Ishikawa (cell line): ENCODE data around the gene B3GALT5.

Source experiments
- CEBPB ChIP-seq: IDR thresholded peaks from 2 replicates; pipeline ENCODE4 v1.6.1; 2012
- CREB1 ChIP-seq: IDR thresholded peaks from 2 replicates; pipeline ENCODE4 v1.6.1; 2012; ENCODE audit warnings: low read depth
- EGR1 ChIP-seq: IDR thresholded peaks from 2 replicates; pipeline ENCODE4 v1.6.1; 2012
- EP300 ChIP-seq: IDR thresholded peaks from 2 replicates; pipeline ENCODE4 v1.6.1; 2012; ENCODE audit warnings: borderline replicate concordance
- FOXM1 ChIP-seq: IDR thresholded peaks from 2 replicates; pipeline ENCODE4 v1.6.1; 2012; ENCODE audit warnings: low read depth, borderline replicate concordance
- NFIC ChIP-seq: IDR thresholded peaks from 2 replicates; pipeline ENCODE4 v1.6.1; 2012
- RAD21 ChIP-seq: IDR thresholded peaks from 2 replicates; pipeline ENCODE4 v1.6.1; 2012; ENCODE audit warnings: low read depth
- TAF1 ChIP-seq: IDR thresholded peaks from 2 replicates; pipeline ENCODE4 v1.6.1; 2012; ENCODE audit warnings: low read depth, mild to moderate bottlenecking
- TCF12 ChIP-seq: IDR thresholded peaks from 2 replicates; pipeline ENCODE4 v1.6.1; 2012; ENCODE audit warnings: low read depth
- TEAD4 ChIP-seq: IDR thresholded peaks from 2 replicates; pipeline ENCODE4 v1.6.1; 2012
- YY1 ChIP-seq: IDR thresholded peaks from 2 replicates; pipeline ENCODE4 v1.6.1; 2012; ENCODE audit warnings: low read depth
- ZBTB7A ChIP-seq: IDR thresholded peaks from 2 replicates; pipeline ENCODE4 v1.6.1; 2012; ENCODE audit warnings: low read depth
- TF ChIP-seq, protein P1 (sequence below): IDR thresholded peaks from 2 replicates; pipeline ENCODE4 v1.6.1; 2012; ENCODE audit warnings: low read depth, mild to moderate bottlenecking
- TF ChIP-seq, protein P2 (sequence below): IDR thresholded peaks from 2 replicates; pipeline ENCODE4 v1.6.1; 2012
- TF ChIP-seq, protein P3 (sequence below): IDR thresholded peaks from 2 replicates; pipeline ENCODE4 v1.6.1; 2012

Gene B3GALT5

DNA sequence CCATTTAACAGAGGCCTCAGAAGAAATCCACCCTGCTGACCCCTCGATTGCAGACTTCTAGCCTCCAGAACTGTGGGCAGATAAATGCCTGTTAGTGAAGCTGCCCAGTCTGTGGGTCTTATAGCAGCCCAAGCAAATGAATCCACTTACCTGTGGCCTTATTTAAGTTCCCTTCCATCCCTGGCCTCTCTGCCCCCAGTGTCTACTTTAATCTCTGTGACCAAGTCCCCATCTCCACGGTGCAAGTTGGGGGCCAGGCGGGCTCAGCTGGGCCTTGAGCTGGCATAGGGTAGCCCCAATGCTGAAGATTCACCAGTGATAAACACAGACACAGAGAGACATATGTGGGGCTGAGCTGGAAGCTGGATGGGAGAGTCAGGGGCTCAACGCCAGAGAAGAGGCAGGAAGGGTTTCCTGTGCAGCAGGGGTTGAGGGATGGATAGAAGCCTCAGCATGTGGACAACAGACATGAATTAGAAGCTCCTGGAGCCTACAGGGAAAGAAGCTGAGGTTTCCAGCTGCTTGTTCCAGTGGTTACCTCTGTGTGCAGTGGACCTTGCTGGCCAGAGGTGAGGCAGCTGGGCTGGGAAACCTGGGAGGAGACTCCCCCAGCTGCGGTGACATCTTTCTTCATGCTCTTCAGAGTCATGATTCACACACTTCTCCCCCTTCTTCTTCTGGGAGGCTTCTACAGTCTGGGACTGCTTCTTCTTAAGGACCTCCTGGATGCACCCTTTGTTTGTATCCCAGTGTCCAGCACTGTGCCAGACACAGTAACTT is 13.4 kb upstream of the B3GALT5 start:
- TF ChIP-seq, protein P1, sequence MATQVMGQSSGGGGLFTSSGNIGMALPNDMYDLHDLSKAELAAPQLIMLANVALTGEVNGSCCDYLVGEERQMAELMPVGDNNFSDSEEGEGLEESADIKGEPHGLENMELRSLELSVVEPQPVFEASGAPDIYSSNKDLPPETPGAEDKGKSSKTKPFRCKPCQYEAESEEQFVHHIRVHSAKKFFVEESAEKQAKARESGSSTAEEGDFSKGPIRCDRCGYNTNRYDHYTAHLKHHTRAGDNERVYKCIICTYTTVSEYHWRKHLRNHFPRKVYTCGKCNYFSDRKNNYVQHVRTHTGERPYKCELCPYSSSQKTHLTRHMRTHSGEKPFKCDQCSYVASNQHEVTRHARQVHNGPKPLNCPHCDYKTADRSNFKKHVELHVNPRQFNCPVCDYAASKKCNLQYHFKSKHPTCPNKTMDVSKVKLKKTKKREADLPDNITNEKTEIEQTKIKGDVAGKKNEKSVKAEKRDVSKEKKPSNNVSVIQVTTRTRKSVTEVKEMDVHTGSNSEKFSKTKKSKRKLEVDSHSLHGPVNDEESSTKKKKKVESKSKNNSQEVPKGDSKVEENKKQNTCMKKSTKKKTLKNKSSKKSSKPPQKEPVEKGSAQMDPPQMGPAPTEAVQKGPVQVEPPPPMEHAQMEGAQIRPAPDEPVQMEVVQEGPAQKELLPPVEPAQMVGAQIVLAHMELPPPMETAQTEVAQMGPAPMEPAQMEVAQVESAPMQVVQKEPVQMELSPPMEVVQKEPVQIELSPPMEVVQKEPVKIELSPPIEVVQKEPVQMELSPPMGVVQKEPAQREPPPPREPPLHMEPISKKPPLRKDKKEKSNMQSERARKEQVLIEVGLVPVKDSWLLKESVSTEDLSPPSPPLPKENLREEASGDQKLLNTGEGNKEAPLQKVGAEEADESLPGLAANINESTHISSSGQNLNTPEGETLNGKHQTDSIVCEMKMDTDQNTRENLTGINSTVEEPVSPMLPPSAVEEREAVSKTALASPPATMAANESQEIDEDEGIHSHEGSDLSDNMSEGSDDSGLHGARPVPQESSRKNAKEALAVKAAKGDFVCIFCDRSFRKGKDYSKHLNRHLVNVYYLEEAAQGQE: no peak
- no peak for TF ChIP-seq TEAD4
- TF ChIP-seq, protein P2, sequence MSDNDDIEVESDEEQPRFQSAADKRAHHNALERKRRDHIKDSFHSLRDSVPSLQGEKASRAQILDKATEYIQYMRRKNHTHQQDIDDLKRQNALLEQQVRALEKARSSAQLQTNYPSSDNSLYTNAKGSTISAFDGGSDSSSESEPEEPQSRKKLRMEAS: no peak
- TF ChIP-seq CEBPB: no peak
- no peak for TF ChIP-seq EP300
- no peak for TF ChIP-seq TCF12
- TF ChIP-seq EGR1: no peak
- no peak for TF ChIP-seq CREB1
- TF ChIP-seq ZBTB7A: no peak
- no peak for TF ChIP-seq FOXM1
- no peak for TF ChIP-seq RAD21
- no peak for TF ChIP-seq YY1
- TF ChIP-seq NFIC: no peak
- TF ChIP-seq, protein P3, sequence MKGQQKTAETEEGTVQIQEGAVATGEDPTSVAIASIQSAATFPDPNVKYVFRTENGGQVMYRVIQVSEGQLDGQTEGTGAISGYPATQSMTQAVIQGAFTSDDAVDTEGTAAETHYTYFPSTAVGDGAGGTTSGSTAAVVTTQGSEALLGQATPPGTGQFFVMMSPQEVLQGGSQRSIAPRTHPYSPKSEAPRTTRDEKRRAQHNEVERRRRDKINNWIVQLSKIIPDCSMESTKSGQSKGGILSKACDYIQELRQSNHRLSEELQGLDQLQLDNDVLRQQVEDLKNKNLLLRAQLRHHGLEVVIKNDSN: no peak
- TF ChIP-seq TAF1: no peak

DNA sequence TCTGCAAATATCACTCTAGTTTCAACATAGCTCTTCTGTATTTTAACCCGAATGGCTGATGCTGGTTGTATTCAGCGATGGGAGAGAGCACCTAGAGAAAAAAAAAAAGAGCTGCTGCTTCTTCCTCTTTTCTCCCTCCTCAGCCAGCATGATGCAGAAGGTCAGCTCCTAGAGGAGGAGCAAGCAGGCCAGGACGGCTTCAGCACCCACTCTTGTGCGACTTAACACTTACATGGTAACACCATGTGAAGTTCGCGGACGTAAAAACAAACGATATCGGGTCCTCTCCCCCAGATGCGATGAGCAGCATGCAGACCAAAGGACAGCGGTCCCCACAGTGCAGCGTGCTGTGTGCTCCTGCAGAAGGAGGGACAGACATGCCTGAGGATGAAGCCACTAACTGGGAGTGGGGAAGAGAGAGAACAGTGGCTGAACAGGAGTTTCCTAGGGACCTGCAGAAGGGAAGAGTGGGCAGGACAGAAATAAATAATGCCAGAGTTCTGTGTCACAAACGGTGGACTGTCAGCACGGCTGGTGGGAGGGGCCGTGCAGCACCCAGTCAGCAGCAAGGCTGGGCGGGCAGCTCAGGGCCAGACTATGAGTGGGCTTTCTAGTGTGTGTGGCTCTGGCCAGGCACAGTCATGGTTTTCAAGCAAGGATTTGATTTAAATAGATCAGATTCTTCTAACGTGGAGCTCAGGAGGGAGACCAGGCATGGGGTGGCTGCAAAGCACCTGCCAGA is 11.4 kb upstream of the B3GALT5 start:
- TF ChIP-seq, protein P3: no peak
- TF ChIP-seq EGR1: no peak
- no peak for TF ChIP-seq CEBPB
- no peak for TF ChIP-seq CREB1
- no peak for TF ChIP-seq RAD21
- no peak for TF ChIP-seq FOXM1
- no peak for TF ChIP-seq YY1
- no peak for TF ChIP-seq ZBTB7A
- TF ChIP-seq TCF12: no peak

DNA sequence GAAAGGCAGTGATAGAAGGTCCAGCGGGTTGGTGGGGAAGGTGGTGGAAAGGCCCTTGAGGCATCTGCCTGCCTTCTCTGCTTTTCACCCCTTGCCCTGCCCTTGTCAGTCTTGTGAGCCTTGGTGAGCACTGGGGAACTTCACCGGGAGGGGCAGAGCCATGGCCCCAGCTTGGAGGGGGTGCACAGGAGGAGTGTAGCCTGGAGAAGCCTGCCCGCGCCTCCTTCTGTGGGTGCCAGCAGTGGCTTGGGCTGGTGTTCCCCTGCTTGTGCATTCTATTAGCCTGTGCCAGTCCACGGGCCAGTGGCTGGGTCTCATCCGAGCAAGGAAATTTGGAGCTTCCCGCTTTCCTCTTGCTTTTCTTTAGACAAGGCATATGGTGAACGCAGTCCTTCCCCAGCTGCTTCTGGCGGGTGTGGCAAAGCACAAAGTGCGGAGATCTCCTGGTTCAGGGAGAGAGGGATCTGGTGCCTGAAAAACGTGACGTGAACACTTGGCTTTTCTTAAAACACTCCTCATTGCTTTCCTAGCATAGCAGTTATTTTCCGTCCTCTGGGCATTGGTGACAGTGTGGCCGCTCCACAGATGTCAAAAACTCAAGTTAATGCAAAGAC is 10.6 kb upstream of the B3GALT5 start:
- TF ChIP-seq, protein P2: no peak
- TF ChIP-seq EP300: no peak
- no peak for TF ChIP-seq TEAD4
- no peak for TF ChIP-seq TCF12
- no peak for TF ChIP-seq EGR1
- TF ChIP-seq, protein P3: no peak
- TF ChIP-seq RAD21: no peak
- no peak for TF ChIP-seq FOXM1
- no peak for TF ChIP-seq CREB1
- TF ChIP-seq CEBPB: no peak
- TF ChIP-seq YY1: no peak
- no peak for TF ChIP-seq TAF1
- TF ChIP-seq, protein P1: no peak
- TF ChIP-seq NFIC: no peak
- TF ChIP-seq ZBTB7A: no peak

DNA sequence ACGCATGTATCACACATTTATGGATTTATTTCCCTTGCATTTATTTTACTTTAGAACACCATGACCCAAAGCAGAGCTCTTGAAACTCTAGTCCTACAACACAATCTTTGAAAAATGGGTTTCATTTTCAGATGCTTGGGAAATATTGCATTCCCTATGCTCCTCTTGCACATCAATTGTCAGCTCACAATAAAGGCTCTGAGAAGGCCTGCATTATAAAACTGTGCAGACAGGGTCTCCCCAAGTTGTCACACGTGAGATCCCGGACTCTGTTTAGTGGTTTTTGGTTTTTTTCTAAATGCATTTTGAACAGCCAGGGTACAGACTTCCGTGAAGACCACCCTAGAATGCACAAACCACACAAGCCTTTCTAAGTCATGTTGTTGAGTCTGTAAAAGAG is 9.9 kb upstream of the B3GALT5 start:
- no peak for TF ChIP-seq ZBTB7A
- no peak for TF ChIP-seq RAD21
- TF ChIP-seq EGR1: no peak
- TF ChIP-seq YY1: no peak
- no peak for TF ChIP-seq CREB1
- TF ChIP-seq, protein P3: no peak
- no peak for TF ChIP-seq TCF12
- no peak for TF ChIP-seq NFIC
- no peak for TF ChIP-seq FOXM1
- no peak for TF ChIP-seq TAF1
- no peak for TF ChIP-seq CEBPB
